NCI-H69 (cell line): ENCODE results near the gene TMC2.
"Not testable (repeated sequence)": the region's sequence is repeated elsewhere in the genome, so short reads cannot be mapped to it uniquely, and the experiment has no call there.

Source experiments
- DNase-seq: peaks from one replicate; lab custom pipeline; 2025; lab: John Stamatoyannopoulos, UW

Gene TMC2

GRCh38 chr20:2524709-2525506 lies 11.5 kb upstream of the TMC2 start:
- DNase-seq, result peak; percentile 72

DNA sequence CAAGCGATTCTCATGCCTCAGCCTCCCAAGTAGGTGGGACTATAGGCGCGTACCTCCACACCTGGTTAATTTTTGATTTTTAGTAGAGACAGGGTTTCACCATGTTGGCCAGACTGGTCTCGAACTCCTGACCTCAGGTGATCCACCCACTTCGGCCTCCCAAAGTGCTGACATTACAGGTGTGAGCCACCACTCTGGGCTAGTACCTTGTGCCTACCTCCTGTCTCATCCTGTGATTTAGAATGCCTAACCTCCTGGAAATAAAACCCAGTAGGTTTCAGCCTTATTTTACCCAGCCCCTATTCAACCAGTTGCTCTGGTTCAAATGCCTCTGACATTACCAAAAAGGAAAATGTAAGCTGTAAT lies 10.2 kb upstream of the TMC2 start:
- DNase-seq, result not testable (repeated sequence)

DNA sequence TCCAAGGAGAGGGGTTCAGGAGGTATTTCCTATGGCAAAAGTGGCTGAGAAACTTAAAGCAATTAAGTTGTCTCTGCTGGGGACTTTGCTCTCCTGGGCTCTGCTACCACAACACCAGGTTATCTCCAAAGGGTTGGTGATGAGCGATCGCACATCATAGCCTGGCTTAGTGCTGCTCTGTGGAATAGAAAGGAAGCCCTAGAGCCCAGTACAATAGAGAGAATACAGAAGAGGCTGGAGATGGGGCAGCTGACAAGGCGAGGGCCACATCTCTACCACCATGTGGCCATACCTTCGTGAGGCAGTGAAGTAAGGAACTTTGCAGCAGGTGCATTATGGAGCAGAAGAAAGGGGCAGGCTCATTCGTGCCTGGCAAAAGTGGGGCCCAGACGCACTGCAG lies 8.6 kb upstream of the TMC2 start:
- no peak for DNase-seq

GRCh38 chr20:2528671-2529271 lies 7.6 kb upstream of the TMC2 start:
- peak; percentile 25 for DNase-seq

- DNase-seq, result no peak
Measured at GRCh38 chr20:2533118-2533517, 3.3 kb upstream of the TMC2 start.

- no peak for DNase-seq
Measured at GRCh38 chr20:2535711-2536559, 438 bp upstream of the TMC2 start.

DNA sequence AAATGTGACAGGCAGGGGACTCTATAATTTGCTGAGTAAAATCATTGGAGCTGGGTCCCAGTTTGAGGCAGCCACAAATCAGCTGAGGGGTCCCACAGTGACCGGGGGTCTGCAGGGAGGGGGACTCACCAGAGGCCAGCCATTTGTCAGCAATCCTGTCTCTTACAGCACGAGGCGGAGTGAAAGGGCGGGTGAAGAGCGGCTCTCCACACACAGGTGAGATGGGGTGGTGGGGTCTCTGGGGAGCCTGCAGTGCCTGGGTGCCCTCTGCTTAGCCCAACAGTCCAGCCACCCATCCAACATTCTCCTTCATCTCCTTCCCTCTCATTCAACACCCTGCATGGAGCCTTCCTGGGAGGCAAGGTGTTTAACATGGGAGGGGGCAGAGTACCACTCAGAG lies 728 bp downstream of the TMC2 start:
- DNase-seq, result no peak

DNA sequence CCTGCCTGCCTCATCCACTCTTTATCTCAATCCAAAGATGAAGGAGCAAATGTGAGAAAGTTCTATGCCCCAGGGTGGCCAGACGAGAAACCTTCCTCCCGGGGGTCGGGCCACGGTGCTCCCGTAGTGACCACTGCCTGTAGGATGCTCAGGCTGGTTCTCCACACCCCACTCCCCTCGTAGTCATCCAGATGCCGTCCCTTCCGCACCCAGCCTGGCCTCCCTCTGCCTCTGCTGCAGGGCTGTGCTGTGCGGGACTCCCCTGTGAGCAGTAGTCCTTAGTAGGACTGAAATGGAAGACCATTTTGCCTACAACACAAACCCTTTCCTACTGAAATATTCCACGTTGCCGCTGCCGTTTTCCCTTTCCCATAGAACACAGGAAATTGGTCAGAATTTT lies 2.0 kb downstream of the TMC2 start:
- no peak for DNase-seq

- no peak for DNase-seq
Measured at GRCh38 chr20:2538931-2539720, 2.8 kb downstream of the TMC2 start.

DNA sequence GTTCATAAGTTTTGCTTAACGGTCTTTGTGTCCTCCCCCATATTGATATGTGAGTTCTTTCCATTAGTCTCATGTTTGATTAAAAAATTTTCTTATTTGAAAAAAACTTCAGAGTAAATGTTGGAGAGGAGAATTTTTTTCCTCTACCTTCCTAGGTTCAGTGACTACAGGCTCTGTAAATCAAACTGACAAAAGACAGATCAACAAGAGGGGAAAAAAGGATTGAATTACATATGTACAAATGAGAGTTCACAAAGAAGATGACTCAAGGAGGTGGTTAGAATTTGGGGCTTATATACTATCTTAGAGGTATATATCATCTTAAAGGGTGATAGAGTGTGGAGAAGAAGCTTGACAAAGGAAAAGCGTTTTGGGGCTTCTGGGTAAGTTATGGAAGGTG lies 5.6 kb downstream of the TMC2 start:
- DNase-seq, result no peak

GRCh38 chr20:2542361-2542760 lies 6.0 kb downstream of the TMC2 start:
- DNase-seq, result no peak

GRCh38 chr20:2544211-2544610 lies 7.8 kb downstream of the TMC2 start:
- no peak for DNase-seq

GRCh38 chr20:2545594-2545993 lies 9.2 kb downstream of the TMC2 start:
- no peak for DNase-seq

- no peak for DNase-seq
Measured at GRCh38 chr20:2557873-2558580, 21.7 kb downstream of the TMC2 start.

DNA sequence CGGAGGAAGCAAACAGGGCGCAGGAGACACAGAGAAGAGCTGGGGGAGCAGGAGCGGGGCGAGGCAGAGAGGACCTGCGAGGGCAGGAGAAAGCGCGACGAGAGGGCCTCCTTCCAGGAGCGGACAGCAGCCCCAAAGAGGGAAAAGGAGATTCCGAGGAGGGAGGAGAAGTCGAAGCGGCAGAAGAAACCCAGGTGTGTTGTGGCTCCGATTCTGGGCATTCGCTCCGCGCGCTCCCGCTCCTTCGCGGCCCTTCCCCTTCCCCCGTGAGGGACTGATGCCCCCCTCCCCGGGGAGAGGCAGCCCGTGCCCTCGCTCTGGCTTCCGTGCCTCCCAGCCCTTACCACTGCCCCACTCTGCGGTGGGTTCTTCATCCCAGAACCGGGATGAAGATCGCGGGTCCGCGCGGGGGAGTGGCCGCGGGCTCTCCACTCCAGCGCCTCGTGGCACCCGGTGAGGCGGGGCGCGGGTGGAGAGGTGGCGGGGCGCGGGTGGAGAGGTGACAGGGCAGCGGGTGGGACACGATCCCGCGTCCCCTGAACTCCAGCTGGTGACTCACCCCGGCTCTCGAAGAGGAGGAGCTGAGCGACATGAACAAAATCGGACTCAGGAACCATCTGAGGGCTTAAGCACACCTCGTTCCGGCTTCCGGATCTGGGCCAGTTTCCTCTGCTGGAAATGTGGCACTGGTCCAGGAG lies 22.4 kb downstream of the TMC2 start:
- DNase-seq, result peak; percentile 21

- DNase-seq, result no peak
Measured at GRCh38 chr20:2559279-2559626, 22.9 kb downstream of the TMC2 start.

DNA sequence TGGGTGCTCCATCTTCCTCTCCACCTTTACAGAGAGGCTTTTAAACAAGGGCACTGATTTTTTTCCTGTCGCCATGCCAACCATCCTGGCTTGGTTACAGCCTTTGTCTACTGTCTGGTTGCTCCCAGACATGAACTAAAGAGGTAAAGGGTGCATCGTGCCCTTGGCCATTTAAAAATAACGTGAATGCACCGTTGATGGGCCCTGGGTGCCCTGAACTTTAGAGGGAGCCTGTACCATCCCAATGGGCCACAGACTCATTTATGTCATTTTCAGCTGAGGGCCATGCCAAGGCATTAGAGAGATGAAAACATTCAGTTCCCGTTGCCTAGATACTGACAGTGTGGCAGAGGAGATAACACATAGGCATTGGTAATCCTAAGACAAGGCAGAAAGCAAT lies 23.3 kb downstream of the TMC2 start:
- DNase-seq, result no peak

GRCh38 chr20:2563116-2563515 lies 26.7 kb downstream of the TMC2 start:
- no peak for DNase-seq

GRCh38 chr20:2564406-2564805 lies 28.0 kb downstream of the TMC2 start:
- DNase-seq, result peak; percentile 26

GRCh38 chr20:2575682-2576081 lies 39.3 kb downstream of the TMC2 start:
- no peak for DNase-seq

DNA sequence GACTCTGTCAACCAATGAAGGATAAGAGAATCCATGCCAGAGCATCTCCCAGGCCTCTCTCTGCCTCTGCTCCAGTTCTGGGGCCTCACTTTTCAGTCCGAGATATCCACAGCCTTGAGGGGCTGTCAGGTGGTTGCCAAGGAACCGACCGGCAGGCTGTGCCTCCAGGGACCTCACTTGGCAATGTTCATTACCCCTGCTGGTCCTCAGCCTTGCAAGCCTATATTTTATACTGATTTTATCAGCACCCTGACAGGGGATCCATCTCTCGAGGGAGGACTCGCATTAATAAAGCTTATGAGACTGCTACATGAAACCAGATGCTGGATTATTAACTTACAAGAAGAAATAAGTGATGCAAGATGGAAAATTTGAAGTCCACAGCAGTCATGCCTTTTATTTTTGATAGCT lies 39.9 kb downstream of the TMC2 start:
- DNase-seq, result peak; percentile 46
